Gastroesophageal sphincter (tissue), 4 donors: ENCODE results near the gene WDR83. TPM values are rescaled to one million over a fixed set of nuclear protein-coding genes. Genes with fewer than 3 reads are reported as not detected.
A peak's percentile ranks its signal among the peaks of the same experiment; 100 is the strongest.
"Not testable (repeated sequence)": the region's sequence is repeated elsewhere in the genome, so short reads cannot be mapped to it uniquely, and the experiment has no call there.

ENCODE experiments used
- ATAC-seq: fragments of 150-250 bp; one replicate; pipeline ENCODE4 v1.9.1; 2016; ENCODE audit warnings: mild to moderate bottlenecking, moderate library complexity
- H3K27ac ChIP-seq, 4 donors: fragments of 200-600 bp; sonication (generic) in 3 of 4; 1 replicate in 3 of 4; 2 replicates in 1 of 4; pipeline ENCODE4 v1.5.1; 2016 to 2019
- H3K27me3 ChIP-seq: fragments of 200-600 bp; sonication (generic); one replicate; pipeline ENCODE4 v1.5.1; 2019
- H3K36me3 ChIP-seq, 2 donors: fragments of 200-600 bp; sonication (generic); one replicate each; pipeline ENCODE4 v1.5.1; 2019; ENCODE audit warnings: control low read depth in 1 of 2
- H3K4me1 ChIP-seq, 3 donors: fragments of 200-600 bp; sonication (generic); 1 replicate in 2 of 3; 2 replicates in 1 of 3; pipeline ENCODE4 v1.5.1; 2016 to 2019; ENCODE audit warnings: control low read depth in 2 of 3
- H3K4me3 ChIP-seq, 2 donors: fragments of 200-600 bp; sonication (generic); one replicate each; pipeline ENCODE4 v1.5.1; 2019; ENCODE audit warnings: mild to moderate bottlenecking in 1 of 2, moderate library complexity in 1 of 2
- H3K9me3 ChIP-seq, 3 donors: fragments of 200-600 bp; sonication (generic); one replicate each; pipeline ENCODE4 v1.5.1; 2017 to 2019; ENCODE audit warnings: control low read depth in 2 of 3
- CTCF ChIP-seq, 4 experiments: fragments of 200-600 bp in 2 of 4; fragments of 450-650 bp in 2 of 4; sonication (generic) in 1 of 4; IDR thresholded peaks; one replicate each; pipeline ENCODE4 v1.5.1; 2017 to 2019; ENCODE audit warnings: antibody characterized with exemption in 4 of 4, mild to moderate bottlenecking in 2 of 4, moderate library complexity in 2 of 4
- EP300 ChIP-seq: sonication (generic); formaldehyde crosslinking; IDR thresholded peaks from one replicate; pipeline ENCODE4 v1.6.1; 2017; ENCODE audit warnings: antibody characterized with exemption, mild to moderate bottlenecking
- POLR2A ChIP-seq, 2 donors: fragments of 450-650 bp; IDR thresholded peaks; one replicate each; pipeline ENCODE4 v1.6.1; 2017; ENCODE audit warnings: antibody characterized with exemption in 2 of 2, mild to moderate bottlenecking in 2 of 2, moderate library complexity in 1 of 2
- POLR2AphosphoS5 ChIP-seq: sonication (generic); formaldehyde crosslinking; IDR thresholded peaks from one replicate; pipeline ENCODE4 v1.6.1; 2017; ENCODE audit warnings: antibody characterized with exemption
- WGBS, 2 donors: methylation state at CpG; one replicate each; pipeline ENCODE4 v1.1.5; 2018; ENCODE audit warnings: low coverage in 1 of 2; 5-methylcytosine and 5-hydroxymethylcytosine counted together
- total RNA-seq, 4 donors: library from RNA; depleted of rRNA; stranded (reverse); fragments of >200 nt; gene quantifications; one replicate each; pipeline ENCODE4 v1.1.0, GENCODE V29; 2016

WDR83 gene
- total RNA-seq, 4 donors from 2014 or later: 8.8 to 19.8 (median 15.5) TPM

DNA sequence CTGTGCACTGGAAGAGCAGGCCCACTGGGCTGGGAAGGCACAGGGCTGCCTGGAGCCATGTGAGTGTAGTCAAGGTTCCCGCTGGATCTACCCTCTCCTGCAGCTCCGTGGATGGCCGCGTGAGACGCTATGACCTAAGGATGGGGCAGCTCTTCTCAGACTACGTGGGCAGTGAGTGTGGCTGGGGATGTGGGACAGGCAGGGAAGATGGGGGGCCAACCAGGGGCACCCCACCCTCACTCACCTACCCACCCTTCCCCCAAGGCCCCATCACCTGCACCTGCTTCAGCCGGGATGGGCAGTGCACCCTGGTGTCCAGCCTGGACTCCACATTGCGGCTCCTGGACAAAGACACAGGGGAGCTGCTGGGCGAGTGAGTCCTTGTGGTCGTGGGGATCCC is 6.1 kb downstream of the WDR83 start:
- no peak for ATAC-seq
- TF ChIP-seq CTCF (IDR thresholded peaks at IDR 0.05) (no peak), POLR2AphosphoS5 (no peak), POLR2A (IDR thresholded peaks at IDR 0.05) (no peak), EP300 (no peak)
- no peak overlapping the region for H3K4me3 ChIP-seq
- no peak overlapping the region for H3K27ac ChIP-seq
- no peaks in the 10 kb centered on the region for H3K27me3 ChIP-seq
- peaks cover 0 to 64% of the 10 kb centered on the region in 2 donors for H3K36me3 ChIP-seq
- 80% methylated on average over 1 of the region's 10 CpGs; no CpG with 5 or more reads in 1 of the 2 donors for WGBS, 2 donors
- no peaks in the 10 kb centered on the region for H3K9me3 ChIP-seq
- peaks cover 0 to 46% (median 20%) of the 10 kb centered on the region in 3 donors for H3K4me1 ChIP-seq

DNA sequence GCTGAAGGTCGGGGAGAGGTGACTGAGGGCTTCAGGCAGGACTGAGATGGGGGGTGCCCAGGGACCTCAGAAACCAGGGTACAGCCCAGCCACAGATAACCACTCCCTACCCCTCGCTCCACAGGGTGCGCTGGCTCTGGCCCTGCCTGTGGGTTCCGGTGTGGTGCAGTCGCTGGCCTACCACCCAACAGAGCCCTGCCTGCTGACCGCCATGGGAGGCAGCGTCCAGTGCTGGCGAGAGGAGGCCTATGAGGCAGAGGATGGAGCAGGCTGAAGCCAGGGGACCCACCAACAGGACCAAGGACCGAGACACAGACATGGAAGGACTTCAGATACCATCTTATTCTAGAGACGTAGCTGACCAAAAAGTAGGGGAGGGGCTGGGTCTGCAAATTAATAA is 8.8 kb downstream of the WDR83 start:
- no peaks in the 10 kb centered on the region for H3K9me3 ChIP-seq
- peaks cover 0 to 39% (median 8%) of the 10 kb centered on the region in 3 donors for H3K4me1 ChIP-seq
- ATAC-seq: no peak
- no peak for TF ChIP-seq CTCF (IDR thresholded peaks at IDR 0.05)
- TF ChIP-seq POLR2AphosphoS5: no peak
- TF ChIP-seq POLR2A (IDR thresholded peaks at IDR 0.05): no peak
- TF ChIP-seq EP300: no peak
- no peak overlapping the region for H3K4me3 ChIP-seq
- H3K27ac ChIP-seq: no peak overlapping the region
- no peaks in the 10 kb centered on the region for H3K27me3 ChIP-seq
- H3K36me3 ChIP-seq: peaks cover 0 to 84% of the 10 kb centered on the region in 2 donors
- WGBS, 2 donors: 17 to 78% methylated on average over 1 to 3 of the region's 10 CpGs

- H3K36me3 ChIP-seq: peaks cover 0 to 84% of the 10 kb centered on the region in 2 donors
- H3K4me1 ChIP-seq: peaks cover 0 to 39% (median 9%) of the 10 kb centered on the region in 3 donors
- no peaks in the 10 kb centered on the region for H3K27me3 ChIP-seq
- 87 to 100% methylated on average over 1 to 8 of the region's 15 CpGs for WGBS, 2 donors
- TF ChIP-seq EP300 (no peak), POLR2AphosphoS5 (no peak), CTCF (IDR thresholded peaks at IDR 0.05) (no peak), POLR2A (IDR thresholded peaks at IDR 0.05) (no peak)
- ATAC-seq: no peak
- no peaks in the 10 kb centered on the region for H3K9me3 ChIP-seq
- H3K4me3 ChIP-seq: no peak overlapping the region
- peak overlapping the region in 1 of 4 donors; percentile 0 for H3K27ac ChIP-seq
Observed at GRCh38 chr19:12675940-12676339, 9.3 kb downstream of the WDR83 start.

DNA sequence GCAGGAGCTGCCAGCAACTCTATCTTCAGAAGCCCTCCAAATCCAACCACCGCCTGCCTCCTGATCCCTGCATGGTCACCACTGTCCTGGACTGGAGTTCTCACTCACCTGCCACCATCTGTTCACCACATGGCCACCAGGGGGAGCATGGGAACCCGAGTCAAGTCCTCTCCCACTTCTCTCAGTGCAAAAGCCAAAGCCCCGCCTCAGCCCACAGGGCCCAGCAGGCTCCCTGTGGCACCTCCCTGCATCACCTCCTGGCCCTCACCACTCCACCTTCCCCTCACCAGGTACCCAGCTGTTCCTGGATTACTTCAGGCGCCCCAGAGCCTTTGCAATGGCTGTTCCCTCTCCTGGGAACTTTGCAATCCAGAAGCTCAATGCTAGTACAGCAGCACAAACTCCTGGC is 9.8 kb downstream of the WDR83 start:
- WGBS, 2 donors: 29 to 42% methylated on average over 2 to 3 of the region's 4 CpGs
- ATAC-seq: peak; percentile 22
- Histone ChIP-seq H3K9me3 (no peaks in the 10 kb centered on the region), H3K27me3 (no peaks in the 10 kb centered on the region), H3K4me1 (peaks cover 0 to 36% (median 9%) of the 10 kb centered on the region in 3 donors), H3K27ac (peak overlapping the region in 1 of 4 donors; percentile 0), H3K36me3 (peaks cover 0 to 84% of the 10 kb centered on the region in 2 donors), H3K4me3 (no peak overlapping the region)
- TF ChIP-seq CTCF (IDR thresholded peaks at IDR 0.05) (peak in 3 of 4 experiments; percentile 69 to 87 (median 81)), POLR2AphosphoS5 (no peak)

GRCh38 chr19:12676928-12677327 is 10.3 kb downstream of the WDR83 start:
- Histone ChIP-seq H3K36me3 (peaks cover 0 to 84% of the 10 kb centered on the region in 2 donors), H3K4me1 (peaks cover 0 to 31% (median 9%) of the 10 kb centered on the region in 3 donors)

GRCh38 chr19:12678039-12678438 is 11.4 kb downstream of the WDR83 start:
- H3K4me3 ChIP-seq, H3K27ac ChIP-seq, H3K27me3 ChIP-seq, ATAC-seq, H3K9me3 ChIP-seq: not testable (repeated sequence)
- Histone ChIP-seq H3K4me1 (peaks cover 0 to 33% (median 9%) of the 10 kb centered on the region in 3 donors), H3K36me3 (peaks cover 0 to 73% of the 10 kb centered on the region in 2 donors)
- 68 to 80% methylated on average over 2 to 3 of the region's 5 CpGs for WGBS, 2 donors

More at GRCh38 chr19:12676928-12677327, 10.3 kb downstream of the WDR83 start:
- no peaks in the 10 kb centered on the region for H3K9me3 ChIP-seq
- ATAC-seq: no peak
- WGBS, 2 donors: 77% methylated on average over 5 of the region's 12 CpGs
- H3K4me3 ChIP-seq: no peak overlapping the region
- no peaks in the 10 kb centered on the region for H3K27me3 ChIP-seq
- TF ChIP-seq POLR2A (IDR thresholded peaks at IDR 0.05) (no peak), CTCF (IDR thresholded peaks at IDR 0.05) (no peak)
- peak overlapping the region in 1 of 4 donors; percentile 0 for H3K27ac ChIP-seq
